DOHH2 (cell line): ENCODE measurements around the gene LASP1NB.

Experiments
- H3F3A ChIP-seq: fragments of 200-600 bp; sonication (generic), shearing (Covaris generic); 2 replicates; pipeline ENCODE4 v1.6.0; 2016; ENCODE audit warnings: antibody characterized with exemption, mild to moderate bottlenecking; ENCODE audit not compliant: control insufficient read depth, insufficient read depth
- H3K27ac ChIP-seq: fragments of 200-600 bp; sonication (generic); 2 replicates; pipeline ENCODE4 v1.5.1; 2014; ENCODE audit warnings: low read depth, mild to moderate bottlenecking, low read length, moderate library complexity
- H3K27me3 ChIP-seq: fragments of 200-600 bp; sonication (generic); 2 replicates; pipeline ENCODE4 v1.6.1; 2014; ENCODE audit warnings: mild to moderate bottlenecking, low read length, mixed read lengths; ENCODE audit not compliant: control insufficient read depth
- H3K36me3 ChIP-seq: fragments of 200-600 bp; sonication (generic); 2 replicates; pipeline ENCODE4 v1.6.1; 2014; ENCODE audit warnings: mild to moderate bottlenecking, low read length, moderate library complexity, mixed read lengths; ENCODE audit not compliant: control insufficient read depth
- H3K4me1 ChIP-seq: fragments of 200-600 bp; sonication (generic); 2 replicates; pipeline ENCODE4 v1.6.1; 2014; ENCODE audit warnings: mild to moderate bottlenecking, low read length, mixed read lengths; ENCODE audit not compliant: control insufficient read depth
- H3K4me2 ChIP-seq: fragments of 200-600 bp; sonication (generic); 2 replicates; pipeline ENCODE4 v1.6.0; 2014; ENCODE audit warnings: mild to moderate bottlenecking, low read length, moderate library complexity
- H3K4me3 ChIP-seq: fragments of 200-600 bp; sonication (generic); 2 replicates; pipeline ENCODE4 v1.5.1; 2014; ENCODE audit warnings: mild to moderate bottlenecking, low read length, mixed read lengths
- H3K79me2 ChIP-seq: fragments of 200-600 bp; sonication (generic); 2 replicates; pipeline ENCODE4 v1.6.1; 2014; ENCODE audit warnings: mild to moderate bottlenecking, low read length, mixed read lengths; ENCODE audit not compliant: control insufficient read depth
- H3K9me2 ChIP-seq: fragments of 200-600 bp; sonication (generic); replicated peaks from 2 replicates; pipeline ENCODE4 v1.6.1; 2014; ENCODE audit warnings: mild to moderate bottlenecking, low read length, mixed read lengths; ENCODE audit not compliant: control insufficient read depth
- H3K9me3 ChIP-seq: fragments of 200-600 bp; sonication (generic); 2 replicates; pipeline ENCODE4 v1.6.1; 2014; ENCODE audit warnings: antibody characterized with exemption, low read length, mixed read lengths; ENCODE audit not compliant: control insufficient read depth, insufficient read depth
- H4K20me1 ChIP-seq: fragments of 200-600 bp; sonication (generic); 2 replicates; pipeline ENCODE4 v1.6.0; 2014; ENCODE audit warnings: low read depth, mild to moderate bottlenecking, antibody characterized with exemption, low read length, moderate library complexity; ENCODE audit not compliant: control insufficient read depth, insufficient read depth
- CTCF ChIP-seq: fragments of 200-600 bp; sonication (generic); IDR thresholded peaks from one replicate; pipeline ENCODE4 v1.5.1; 2014; ENCODE audit warnings: antibody characterized with exemption, mild to moderate bottlenecking, low read depth, low read length; ENCODE audit not compliant: poor library complexity, severe bottlenecking
- EZH2phosphoT487 ChIP-seq: fragments of 200-600 bp; sonication (generic); IDR thresholded peaks from 2 replicates; pipeline ENCODE4 v1.6.1; 2017; ENCODE audit warnings: borderline replicate concordance, mild to moderate bottlenecking, antibody characterized with exemption, low read length, moderate library complexity, mixed read lengths

The LASP1NB gene

GRCh38 chr17:38903404-38903803 is 22.0 kb upstream of the LASP1NB start:
- Histone ChIP-seq H3K27ac (0 out of 2 replicates have a peak overlapping the region, but pooled peaks have one; percentile 6), H3K9me2 (no peaks in the 10 kb centered on the region), H3K79me2 (peaks cover 31% of the 10 kb centered on the region), H3F3A (peaks cover 20% of the 10 kb centered on the region), H3K4me2 (no peak overlapping the region), H4K20me1 (no peaks in the 10 kb centered on the region), H3K4me1 (peaks cover 73% of the 10 kb centered on the region), H3K36me3 (peaks cover 54% of the 10 kb centered on the region), H3K27me3 (no peaks in the 10 kb centered on the region), H3K4me3 (no peak overlapping the region), H3K9me3 (no peaks in the 10 kb centered on the region)
- TF ChIP-seq CTCF (no peak), EZH2phosphoT487 (no peak)

GRCh38 chr17:38904892-38905291 is 20.5 kb upstream of the LASP1NB start:
- Histone ChIP-seq H3K36me3 (peaks cover 48% of the 10 kb centered on the region), H3K4me3 (peak overlapping the region; percentile 53), H4K20me1 (no peaks in the 10 kb centered on the region), H3K9me2 (no peaks in the 10 kb centered on the region), H3K9me3 (no peaks in the 10 kb centered on the region), H3K4me2 (peak overlapping the region; percentile 57), H3K4me1 (peaks cover 68% of the 10 kb centered on the region), H3K79me2 (peaks cover 29% of the 10 kb centered on the region), H3K27me3 (no peaks in the 10 kb centered on the region), H3K27ac (peak overlapping the region; percentile 71), H3F3A (peaks cover 18% of the 10 kb centered on the region)
- no peak for TF ChIP-seq EZH2phosphoT487
- TF ChIP-seq CTCF, result no peak

- no peaks in the 10 kb centered on the region for H3K9me2 ChIP-seq
- peaks cover 48% of the 10 kb centered on the region for H3K36me3 ChIP-seq
- H3K9me3 ChIP-seq, result no peaks in the 10 kb centered on the region
- peaks cover 18% of the 10 kb centered on the region for H3F3A ChIP-seq
- peak overlapping the region; percentile 57 for H3K4me2 ChIP-seq
- peaks cover 63% of the 10 kb centered on the region for H3K4me1 ChIP-seq
- H3K79me2 ChIP-seq, result peaks cover 29% of the 10 kb centered on the region
- H3K4me3 ChIP-seq, result peak overlapping the region; percentile 53
- TF ChIP-seq CTCF (no peak), EZH2phosphoT487 (no peak)
- peak overlapping the region; percentile 71 for H3K27ac ChIP-seq
- no peaks in the 10 kb centered on the region for H3K27me3 ChIP-seq
- no peaks in the 10 kb centered on the region for H4K20me1 ChIP-seq
Observed at GRCh38 chr17:38905375-38905774, 20.0 kb upstream of the LASP1NB start.
